Astrocyte (in vitro differentiated cells and primary cell): Measurements from ENCODE around the gene CHRM2.

Experiments used
- CTCF ChIP-seq: IDR thresholded peaks from 2 replicates; pipeline ENCODE4 v1.5.1; 2011; ENCODE audit warnings: low read depth, mild to moderate bottlenecking, inconsistent platforms, low read length, moderate library complexity; ENCODE audit not compliant: insufficient read depth
- EZH2 ChIP-seq: IDR thresholded peaks from 2 replicates; pipeline ENCODE4 v1.6.1; 2012; ENCODE audit warnings: mild to moderate bottlenecking, low read length, inconsistent platforms; ENCODE audit not compliant: insufficient read depth

- TF ChIP-seq CTCF, result no peak
- no peak for TF ChIP-seq EZH2
Observed at GRCh38 chr7:137069249-137069963, 201.0 kb downstream of the CHRM2 start.
